Mucosa of stomach (tissue), 1 donor: ENCODE data around the gene ZBTB20.
"Not testable (repeated sequence)": the region's sequence is repeated elsewhere in the genome, so short reads cannot be mapped to it uniquely, and the experiment has no call there.

Source experiments
- H3K27me3 ChIP-seq: one replicate; pipeline ENCODE4 v1.7.0; 2013; ENCODE audit warnings: mild to moderate bottlenecking, low read length; ENCODE audit not compliant: control insufficient read depth, insufficient read depth
- H3K36me3 ChIP-seq: one replicate; pipeline ENCODE4 v1.7.0; 2013; ENCODE audit warnings: low read length; ENCODE audit not compliant: control insufficient read depth, insufficient read depth
- H3K4me1 ChIP-seq: one replicate; pipeline ENCODE4 v1.7.0; 2013; ENCODE audit warnings: mild to moderate bottlenecking, low read length; ENCODE audit not compliant: control insufficient read depth, insufficient read depth
- H3K4me3 ChIP-seq: one replicate; pipeline ENCODE4 v1.7.0; 2013; ENCODE audit warnings: low read length
- H3K9ac ChIP-seq: one replicate; pipeline ENCODE4 v1.7.0; 2013; ENCODE audit warnings: mild to moderate bottlenecking, low read length, moderate library complexity
- H3K9me3 ChIP-seq: one replicate; pipeline ENCODE4 v1.7.0; 2013; ENCODE audit warnings: mild to moderate bottlenecking, low read length, moderate library complexity; ENCODE audit not compliant: control insufficient read depth
- donor health status: Pancreatic carcinoma.

Gene ZBTB20

DNA sequence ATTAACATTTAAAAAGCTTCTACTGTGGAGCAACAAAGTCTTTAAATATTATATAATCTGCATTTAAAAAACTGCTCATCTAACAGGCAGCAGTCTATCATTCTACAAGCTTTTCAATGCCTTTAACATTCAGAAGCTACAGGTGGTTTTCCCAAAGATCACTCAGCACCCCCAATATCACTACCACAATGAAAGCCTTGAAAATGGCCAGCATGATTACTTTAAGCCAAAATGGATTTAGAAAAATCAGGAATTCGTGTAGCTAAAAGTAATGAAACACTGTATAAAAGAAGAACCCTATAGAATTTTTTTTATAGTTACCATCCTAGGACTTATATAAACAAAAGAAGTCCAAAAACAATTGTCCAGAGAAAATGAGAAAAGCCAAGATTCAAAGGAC is 452.8 kb downstream of the ZBTB20 start:
- Histone ChIP-seq H3K4me3 (no peak overlapping the region), H3K36me3 (no peaks in the 10 kb centered on the region), H3K27me3 (no peaks in the 10 kb centered on the region), H3K9me3 (no peaks in the 10 kb centered on the region), H3K4me1 (no peaks in the 10 kb centered on the region), H3K9ac (no peak overlapping the region)

DNA sequence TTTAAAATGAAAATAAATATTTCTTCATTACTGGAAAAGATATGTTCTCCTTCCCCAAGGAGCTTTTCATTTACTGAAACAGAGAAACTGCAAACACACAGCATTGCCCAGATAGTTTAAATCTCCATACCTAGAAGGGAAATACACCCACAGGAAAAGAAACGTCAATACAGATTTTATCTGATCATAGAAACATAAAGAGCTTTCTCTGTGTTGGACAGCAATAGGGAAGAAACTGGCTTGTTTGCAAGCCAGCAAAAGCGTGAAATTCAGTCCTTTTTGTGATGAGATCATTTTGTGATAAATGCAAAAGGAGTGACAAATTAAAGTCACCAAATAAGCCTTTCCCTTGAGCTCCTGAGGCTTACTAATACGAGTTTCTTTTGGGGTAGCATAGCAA is 455.2 kb downstream of the ZBTB20 start:
- no peak overlapping the region for H3K4me3 ChIP-seq
- no peaks in the 10 kb centered on the region for H3K9me3 ChIP-seq
- no peaks in the 10 kb centered on the region for H3K27me3 ChIP-seq

DNA sequence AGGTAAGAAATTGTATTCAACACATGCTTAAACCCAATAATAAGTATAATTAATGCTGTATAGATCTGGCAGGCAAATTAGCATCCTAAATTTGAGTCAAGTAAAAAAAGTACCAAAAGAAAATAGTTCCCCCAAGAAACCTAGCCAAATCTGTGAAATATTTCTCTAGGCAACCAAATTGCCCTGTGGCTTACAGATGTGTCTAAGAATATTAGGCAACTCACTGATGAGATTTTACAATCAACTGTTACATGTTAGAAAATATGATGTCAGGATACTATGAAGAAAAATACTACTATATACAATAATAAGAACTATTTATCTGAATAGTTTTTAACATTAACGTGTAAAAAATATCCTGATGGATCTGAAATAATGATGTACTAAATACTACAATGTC is 456.2 kb downstream of the ZBTB20 start:
- H3K27me3 ChIP-seq: no peaks in the 10 kb centered on the region
- H3K9ac ChIP-seq: no peak overlapping the region
- no peaks in the 10 kb centered on the region for H3K9me3 ChIP-seq
- no peak overlapping the region for H3K4me3 ChIP-seq
- no peaks in the 10 kb centered on the region for H3K4me1 ChIP-seq
- no peaks in the 10 kb centered on the region for H3K36me3 ChIP-seq

More for the DNA sequence above, 455.2 kb downstream of the ZBTB20 start:
- H3K36me3 ChIP-seq: no peaks in the 10 kb centered on the region
- H3K9ac ChIP-seq: no peak overlapping the region
- no peaks in the 10 kb centered on the region for H3K4me1 ChIP-seq

DNA sequence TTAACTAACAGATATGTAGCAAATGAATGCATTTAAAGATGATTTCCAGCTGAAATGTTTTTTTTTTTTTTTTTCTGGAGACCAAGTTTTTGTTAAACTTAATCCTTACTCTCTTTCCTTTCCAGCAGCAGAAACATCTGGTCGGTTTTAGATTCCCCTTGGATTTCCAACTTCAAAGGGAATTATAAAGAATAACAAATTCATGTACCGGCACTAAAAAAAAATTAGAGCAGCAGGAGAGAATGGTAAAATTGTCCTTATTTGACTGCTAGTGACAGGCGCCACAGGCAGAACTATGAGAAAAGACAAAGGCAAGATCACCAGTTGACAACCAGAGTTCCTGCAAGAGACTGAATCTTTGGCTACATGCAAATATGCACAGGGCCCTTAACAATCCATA is 459.9 kb downstream of the ZBTB20 start:
- Histone ChIP-seq H3K9me3 (no peaks in the 10 kb centered on the region), H3K9ac (no peak overlapping the region), H3K4me1 (peaks cover 11% of the 10 kb centered on the region), H3K27me3 (no peaks in the 10 kb centered on the region), H3K36me3 (no peaks in the 10 kb centered on the region), H3K4me3 (no peak overlapping the region)

DNA sequence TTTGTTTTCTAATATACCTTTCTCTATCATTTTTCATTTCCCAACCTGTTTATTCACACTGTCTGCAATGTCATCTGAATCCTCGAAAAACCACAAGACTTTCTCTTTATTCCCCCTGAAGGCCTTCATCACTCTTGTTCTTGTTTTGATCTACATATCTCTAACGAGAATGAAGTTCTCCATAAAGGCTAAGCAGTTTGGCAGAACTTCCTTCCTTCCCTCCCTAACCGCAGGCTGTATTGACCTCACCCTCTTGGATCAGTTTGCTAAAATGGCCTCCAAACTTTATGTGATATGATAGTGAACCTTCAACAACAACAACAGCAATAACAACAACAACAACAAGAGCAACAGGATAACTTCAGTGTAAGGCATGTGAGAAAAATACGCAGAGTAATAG is 460.5 kb downstream of the ZBTB20 start:
- H3K36me3 ChIP-seq: no peaks in the 10 kb centered on the region
- H3K9ac ChIP-seq: no peak overlapping the region
- no peak overlapping the region for H3K4me3 ChIP-seq
- peaks cover 11% of the 10 kb centered on the region for H3K4me1 ChIP-seq
- no peaks in the 10 kb centered on the region for H3K9me3 ChIP-seq
- no peaks in the 10 kb centered on the region for H3K27me3 ChIP-seq

DNA sequence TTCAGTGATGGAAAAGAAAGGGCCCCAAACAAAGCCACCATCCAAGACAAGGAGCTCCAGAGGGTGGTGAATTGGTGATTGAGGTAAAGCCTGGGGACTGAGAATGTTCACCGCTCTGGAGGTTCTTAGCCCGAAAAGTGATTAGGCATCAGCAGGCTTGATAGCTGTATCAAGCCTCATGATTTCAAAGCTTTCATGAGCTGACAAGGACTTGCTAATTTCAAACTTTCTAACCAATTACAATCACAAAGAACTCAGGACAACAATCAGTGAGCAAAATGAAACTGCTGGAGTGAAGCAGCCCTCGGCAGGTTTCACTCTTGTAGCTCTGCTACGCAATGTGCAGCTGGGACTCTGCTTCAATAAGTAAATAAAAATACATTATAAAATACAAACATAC is 461.9 kb downstream of the ZBTB20 start:
- Histone ChIP-seq H3K4me3 (no peak overlapping the region), H3K9ac (peak overlapping the region; percentile 18)

DNA sequence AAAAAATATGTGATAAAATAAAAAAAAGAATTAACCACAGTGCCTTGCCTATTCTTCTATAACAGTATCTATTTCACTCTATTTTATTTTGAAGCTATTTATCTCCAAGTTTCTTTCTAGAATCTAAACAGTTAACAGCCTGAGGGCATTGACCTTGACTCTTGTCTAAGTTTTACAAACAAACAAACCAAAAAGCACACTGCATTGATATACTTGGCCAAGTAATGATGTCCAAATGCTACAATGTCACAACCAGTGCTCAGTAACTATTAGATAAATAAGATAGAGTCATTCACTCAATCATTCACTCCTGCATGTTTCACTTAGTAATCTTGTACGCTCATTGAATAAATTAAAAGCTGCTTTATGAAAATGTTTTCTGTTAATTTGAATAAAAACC is 466.8 kb downstream of the ZBTB20 start:
- H3K36me3 ChIP-seq: no peaks in the 10 kb centered on the region
- H3K9ac ChIP-seq: no peak overlapping the region
- H3K9me3 ChIP-seq: no peaks in the 10 kb centered on the region
- no peak overlapping the region for H3K4me3 ChIP-seq
- peaks cover 11% of the 10 kb centered on the region for H3K4me1 ChIP-seq
- H3K27me3 ChIP-seq: no peaks in the 10 kb centered on the region

More for the DNA sequence above, 461.9 kb downstream of the ZBTB20 start:
- no peaks in the 10 kb centered on the region for H3K27me3 ChIP-seq
- no peaks in the 10 kb centered on the region for H3K9me3 ChIP-seq
- H3K36me3 ChIP-seq: no peaks in the 10 kb centered on the region
- peaks cover 11% of the 10 kb centered on the region for H3K4me1 ChIP-seq

DNA sequence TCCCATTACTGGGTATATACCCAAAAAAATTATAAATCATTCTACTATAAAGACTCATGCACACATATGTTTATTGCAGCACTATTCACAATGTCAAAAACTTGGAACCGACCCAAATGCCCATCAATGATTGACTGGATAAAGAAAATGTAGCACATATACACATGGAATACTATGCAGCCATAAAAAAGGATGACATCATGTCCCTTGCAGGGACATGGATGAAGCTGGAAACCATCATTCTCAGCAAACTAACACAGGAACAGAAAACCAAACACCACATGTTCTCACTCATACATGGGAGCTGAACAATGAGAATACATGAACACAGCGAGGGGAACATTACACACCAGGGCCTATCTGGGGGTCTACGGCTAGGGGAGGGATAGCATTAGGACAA is 467.3 kb downstream of the ZBTB20 start:
- H3K27me3 ChIP-seq, H3K36me3 ChIP-seq, H3K4me1 ChIP-seq, H3K9ac ChIP-seq, H3K4me3 ChIP-seq, H3K9me3 ChIP-seq: not testable (repeated sequence)

DNA sequence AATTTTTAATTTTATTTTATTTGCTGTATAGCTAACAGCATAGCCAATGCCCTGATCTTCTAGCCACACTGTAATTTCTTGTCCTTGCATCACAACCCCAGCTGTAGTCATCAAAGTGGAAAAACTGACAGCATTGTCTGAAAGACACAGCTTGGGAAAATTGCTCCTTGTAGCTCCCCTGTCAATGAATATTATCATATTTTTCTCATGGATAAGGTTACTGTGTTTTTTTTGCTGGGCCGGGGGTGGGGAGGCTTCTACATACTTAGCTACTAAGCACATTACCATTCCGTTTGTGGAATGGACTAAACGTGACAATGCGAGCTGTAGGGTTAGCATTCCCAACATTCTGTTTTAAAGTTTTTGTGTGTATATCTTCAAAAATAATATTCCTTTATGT is 472.0 kb downstream of the ZBTB20 start:
- H3K9me3 ChIP-seq: no peaks in the 10 kb centered on the region
- no peaks in the 10 kb centered on the region for H3K27me3 ChIP-seq
- H3K4me1 ChIP-seq: no peaks in the 10 kb centered on the region
- H3K36me3 ChIP-seq: no peaks in the 10 kb centered on the region
- H3K9ac ChIP-seq: no peak overlapping the region
- no peak overlapping the region for H3K4me3 ChIP-seq

DNA sequence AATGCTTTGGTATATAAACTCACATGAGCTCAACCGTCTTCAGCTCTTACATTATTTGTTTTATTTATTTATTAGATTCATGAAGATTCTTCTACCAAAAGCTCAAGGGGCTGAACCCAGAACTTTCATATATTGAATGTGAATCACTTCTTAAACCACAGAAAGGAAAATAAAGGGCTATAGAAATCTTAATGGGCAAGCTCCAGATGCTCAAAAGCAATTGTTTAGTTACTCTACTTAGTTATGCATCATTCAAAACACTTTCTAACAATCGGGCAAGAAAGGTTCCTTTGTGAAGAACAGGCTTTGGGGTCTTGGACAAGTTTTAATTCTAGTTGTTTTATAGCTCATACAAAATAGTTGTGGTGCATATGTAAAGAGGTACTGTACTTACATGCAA is 473.1 kb downstream of the ZBTB20 start:
- no peak overlapping the region for H3K4me3 ChIP-seq
- H3K36me3 ChIP-seq: no peaks in the 10 kb centered on the region
- H3K9ac ChIP-seq: no peak overlapping the region
- no peaks in the 10 kb centered on the region for H3K27me3 ChIP-seq
- H3K9me3 ChIP-seq: no peaks in the 10 kb centered on the region
- no peaks in the 10 kb centered on the region for H3K4me1 ChIP-seq

DNA sequence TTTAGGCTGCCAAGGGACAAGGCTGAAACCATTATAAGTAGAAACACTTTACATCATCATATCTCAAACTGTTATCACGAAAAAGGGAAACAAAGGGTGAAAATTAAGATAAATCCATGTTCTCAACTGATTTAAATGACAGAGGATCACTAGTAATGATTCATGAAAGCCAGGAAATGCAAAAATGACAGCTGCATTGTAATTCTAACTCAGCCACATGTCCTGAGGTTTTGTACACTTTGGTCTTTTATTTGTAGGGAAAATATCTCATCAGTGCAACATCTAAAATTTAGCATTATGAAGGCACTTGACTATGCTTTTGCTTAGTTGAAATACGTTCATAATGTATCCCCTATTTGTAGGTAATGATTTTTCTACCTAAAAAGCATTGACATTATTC is 473.6 kb downstream of the ZBTB20 start:
- Histone ChIP-seq H3K9me3 (no peaks in the 10 kb centered on the region), H3K4me3 (no peak overlapping the region), H3K4me1 (no peaks in the 10 kb centered on the region), H3K27me3 (no peaks in the 10 kb centered on the region), H3K36me3 (no peaks in the 10 kb centered on the region), H3K9ac (no peak overlapping the region)

DNA sequence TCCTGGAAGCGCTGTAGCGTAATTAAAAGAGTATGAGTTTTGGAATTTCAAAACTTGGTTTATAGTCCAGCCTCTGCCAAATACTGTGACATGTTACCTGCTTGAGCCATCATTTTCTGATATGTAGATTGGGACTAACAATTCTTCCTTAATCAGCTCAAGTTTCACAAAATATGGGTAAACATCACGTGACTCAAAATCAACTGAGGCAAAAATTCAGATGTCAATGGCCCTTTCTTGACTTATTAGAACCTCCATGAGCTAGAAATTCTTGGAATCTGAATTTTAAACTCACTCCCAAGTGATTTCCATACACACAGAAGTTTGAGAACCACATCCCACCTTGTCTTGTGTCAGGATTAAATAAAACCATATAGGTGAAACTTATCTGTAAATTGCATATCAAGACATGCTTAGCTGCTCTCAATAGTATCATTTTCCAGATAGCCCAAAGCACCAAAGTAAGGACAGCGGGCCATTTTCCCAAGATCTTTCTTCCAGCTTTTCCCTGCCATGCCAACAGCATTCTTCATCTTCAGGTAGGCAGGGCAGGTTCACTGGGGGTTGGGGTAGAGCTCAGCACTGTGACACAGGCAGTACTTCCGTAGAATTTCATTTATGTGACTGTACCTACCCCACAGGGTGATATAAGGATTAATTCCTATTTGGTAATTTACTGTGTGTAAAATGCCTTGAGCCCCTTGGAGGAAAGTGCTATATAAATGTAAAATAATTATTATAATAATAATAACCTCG is 474.2 kb downstream of the ZBTB20 start:
- Histone ChIP-seq H3K9ac (no peak overlapping the region), H3K4me3 (no peak overlapping the region), H3K4me1 (no peaks in the 10 kb centered on the region), H3K9me3 (no peaks in the 10 kb centered on the region), H3K36me3 (no peaks in the 10 kb centered on the region), H3K27me3 (no peaks in the 10 kb centered on the region)
